Placental epithelial cell (primary cell): ENCODE results near the gene HDX. TPM values are rescaled to one million over a fixed set of nuclear protein-coding genes. Genes with fewer than 3 reads are reported as not detected.

Experiments used
- small RNA-seq: library from RNA; depleted of rRNA; stranded (forward); fragments of <200 nt; gene quantifications from one replicate; pipeline ENCODE3, GENCODE V24; 2012
- total RNA-seq: library from RNA; depleted of rRNA; stranded (reverse); fragments of >200 nt; gene quantifications from 2 replicates; pipeline ENCODE4 v1.2.3, GENCODE V29; 2012

HDX gene
- total RNA-seq: 1.2 and 2.5 TPM in 2 replicates

GRCh38 chrX:84501798-84502628 is at the start of gene HDX:
TSS of gene HDX (minus strand) at chrX:84502453. CDS start at chrX:84475397, 27,056 bp downstream.

Small RNA genes within 50 kb of the gene (small RNA-seq; reads per million reads assigned to genes)
- not detected for gene AL450471.1
